IMR-90 (cell line): ENCODE measurements around the gene FUT2. TPM values are rescaled to one million over a fixed set of nuclear protein-coding genes. Genes with fewer than 3 reads are reported as not detected.

Experiments
- ATAC-seq: fragments of 200-7000 bp; cut with Tn5 transposase; 2 replicates; pipeline ENCODE4 v1.9.1; 2020; ENCODE audit warnings: low read depth, mild to moderate bottlenecking, moderate library complexity
- BruUV-seq: library from RNA; stranded (reverse); fragments of 400-500 nt; replicated peaks from 2 replicates; lab custom pipeline; 2021; lab: Mats Ljungman, UMichigan
- CTCF ChIA-PET: fragments of 300-600 bp; formaldehyde crosslinking; extraction: SDS; loops from one replicate; lab custom pipeline; 2021; ENCODE audit warnings: antibody characterized with exemption; lab: Yijun Ruan, JAX
- POLR2A ChIA-PET: fragments of 300-600 bp; sonication (Branson Sonifier 250); formaldehyde crosslinking; loops from one replicate; lab custom pipeline; 2022; ENCODE audit warnings: antibody characterized with exemption; ENCODE audit not compliant: unreplicated experiment; lab: Charles Lee
- DNase-seq: peaks from one replicate; pipeline ENCODE4 v3.0.0; 2013
- H2AFZ ChIP-seq: replicated peaks from 2 replicates; pipeline ENCODE3; 2013; ENCODE audit warnings: low read length, mild to moderate bottlenecking; ENCODE audit not compliant: poor library complexity
- H2AK5ac ChIP-seq: 2 replicates; pipeline ENCODE4 v1.6.1; 2013; ENCODE audit warnings: low read depth, low read length, inconsistent platforms
- H2AK9ac ChIP-seq: replicated peaks from 2 replicates; pipeline ENCODE3; 2013; ENCODE audit warnings: mild to moderate bottlenecking, low read depth, low read length, moderate library complexity; ENCODE audit not compliant: poor library complexity
- H2BK120ac ChIP-seq: 2 replicates; pipeline ENCODE4 v1.6.1; 2013; ENCODE audit warnings: low read depth, low read length, inconsistent platforms
- H2BK15ac ChIP-seq: 3 replicates; pipeline ENCODE4 v1.6.1; 2013; ENCODE audit warnings: low read depth, low read length, inconsistent platforms
- H2BK20ac ChIP-seq: 2 replicates; pipeline ENCODE4 v1.6.1; 2013; ENCODE audit warnings: low read depth, mild to moderate bottlenecking, inconsistent platforms, low read length, moderate library complexity
- H2BK5ac ChIP-seq: 2 replicates; pipeline ENCODE4 v1.6.1; 2013; ENCODE audit warnings: mild to moderate bottlenecking, low read depth, low read length, inconsistent platforms; ENCODE audit not compliant: poor library complexity, severe bottlenecking
- H3K14ac ChIP-seq: replicated peaks from 2 replicates; pipeline ENCODE4 v1.6.1; 2013; ENCODE audit warnings: low read depth, low read length, inconsistent platforms
- H3K18ac ChIP-seq: 2 replicates; pipeline ENCODE4 v1.6.1; 2013; ENCODE audit warnings: low read depth, low read length, control low read depth
- H3K23ac ChIP-seq: 2 replicates; pipeline ENCODE4 v1.6.1; 2013; ENCODE audit warnings: low read depth, low read length, inconsistent platforms
- H3K27ac ChIP-seq: 2 replicates; pipeline ENCODE4 v1.5.1; 2013; ENCODE audit warnings: mild to moderate bottlenecking, control low read depth, low read length; ENCODE audit not compliant: insufficient read depth
- H3K27me3 ChIP-seq: 2 replicates; pipeline ENCODE4 v1.6.1; 2013; ENCODE audit warnings: low read length; ENCODE audit not compliant: control insufficient read depth, insufficient read depth
- H3K36me3 ChIP-seq: 2 replicates; pipeline ENCODE4 v1.6.1; 2013; ENCODE audit warnings: low read length, mixed read lengths; ENCODE audit not compliant: control insufficient read depth, insufficient read depth
- H3K4ac ChIP-seq: 2 replicates; pipeline ENCODE4 v1.6.1; 2013; ENCODE audit warnings: low read depth, low read length, inconsistent platforms
- H3K4me1 ChIP-seq: 2 replicates; pipeline ENCODE4 v1.6.1; 2013; ENCODE audit warnings: low read length, mixed read lengths; ENCODE audit not compliant: control insufficient read depth, insufficient read depth
- H3K4me2 ChIP-seq: 2 replicates; pipeline ENCODE4 v1.6.1; 2013; ENCODE audit warnings: low read depth, mild to moderate bottlenecking, control low read depth, low read length, moderate library complexity
- H3K4me3 ChIP-seq: 2 replicates; pipeline ENCODE4 v1.5.1; 2013; ENCODE audit warnings: low read depth, mild to moderate bottlenecking, control low read depth, low read length, moderate library complexity; ENCODE audit not compliant: insufficient read depth
- H3K56ac ChIP-seq: 2 replicates; pipeline ENCODE4 v1.6.1; 2013; ENCODE audit warnings: low read length, inconsistent platforms; ENCODE audit not compliant: insufficient read depth; ENCODE audit errors: extremely low read depth
- H3K79me1 ChIP-seq, 2 experiments: 2 replicates each; pipeline ENCODE4 v1.6.1; 2013; ENCODE audit warnings: low read length in 2 of 2, inconsistent platforms in 1 of 2, low read depth in 1 of 2
- H3K9ac ChIP-seq: 2 replicates; pipeline ENCODE4 v1.6.1; 2013; ENCODE audit warnings: low read depth, low read length, control low read depth
- H3K9me1 ChIP-seq: 2 replicates; pipeline ENCODE4 v1.6.1; 2013; ENCODE audit warnings: low read length, inconsistent platforms; ENCODE audit not compliant: insufficient read depth
- H3K9me3 ChIP-seq: 2 replicates; pipeline ENCODE4 v1.6.1; 2013; ENCODE audit warnings: low read length; ENCODE audit not compliant: control insufficient read depth, insufficient read depth
- H4K20me1 ChIP-seq: 2 replicates; pipeline ENCODE4 v1.6.1; 2013; ENCODE audit warnings: low read length, inconsistent platforms; ENCODE audit not compliant: insufficient read depth
- H4K5ac ChIP-seq: 2 replicates; pipeline ENCODE4 v1.6.1; 2013; ENCODE audit warnings: mild to moderate bottlenecking, low read depth, low read length, control low read depth
- H4K8ac ChIP-seq, 2 experiments: 2 replicates each; pipeline ENCODE4 v1.6.1; 2013; ENCODE audit warnings: low read depth in 2 of 2, low read length in 2 of 2, control low read depth in 1 of 2, inconsistent platforms in 1 of 2
- H4K91ac ChIP-seq: 2 replicates; pipeline ENCODE4 v1.6.1; 2013; ENCODE audit warnings: low read depth, low read length, inconsistent platforms; ENCODE audit not compliant: insufficient read depth
- MAFK ChIP-seq: IDR thresholded peaks from 2 replicates; pipeline ENCODE4 v1.6.1; 2012; ENCODE audit warnings: low read depth, low read length, improper control_type of control experiment
- RFX5 ChIP-seq: IDR thresholded peaks from 2 replicates; pipeline ENCODE4 v1.8.0; 2012; ENCODE audit warnings: low read depth, mild to moderate bottlenecking, low read length, moderate library complexity
- WGBS, 2 experiments: methylation state at CpG; one replicate each; pipeline versions ENCODE4 v1.1.5 to v1.1.7; 2013; ENCODE audit warnings: missing lambda C conversion rate in 2 of 2; ENCODE audit not compliant: insufficient read length in 1 of 2; ENCODE audit errors: extremely low coverage in 2 of 2; 5-methylcytosine and 5-hydroxymethylcytosine counted together
- dilution Hi-C: fragments of 300-500 bp; cut with HindIII; formaldehyde crosslinking; loops from one replicate; pipeline ENCODE4 v1.14.3; 2018; ENCODE audit warnings: low sequenced_read_pairs; ENCODE audit not compliant: unreplicated experiment
- in situ Hi-C: fragments of 300-500 bp; cut with MboI; formaldehyde crosslinking; loops from 3 replicates; pipeline ENCODE4 v1.14.3; 2019; ENCODE audit warnings: low sequenced_read_pairs, inconsistent platforms, mixed read lengths
- intact Hi-C: fragments of 100-400 bp; cut with micrococcal nuclease; formaldehyde crosslinking; loops from 2 replicates; pipeline ENCODE4 v1.10.0; 2022
- polyA plus RNA-seq, 3 experiments: library from polyadenylated mRNA; depleted of rRNA; stranded (reverse); fragments of >200 nt; gene quantifications; 2 replicates each; pipeline ENCODE4 v1.2.3, GENCODE V29; 2012; ENCODE audit warnings: low replicate concordance in 1 of 3
- total RNA-seq: library from RNA; depleted of rRNA; stranded (reverse); fragments of >200 nt; gene quantifications from 2 replicates; pipeline ENCODE4 v1.2.3, GENCODE V29; 2012

The FUT2 gene
- total and polyA plus RNA-seq, 2 of the 4 experiments (the other 2 are of a cell fraction), result not detected

- H3K9me3 ChIP-seq, result no peaks in the 10 kb centered on the region
- H2AK9ac ChIP-seq, result peak overlapping the region; percentile 86
- peak overlapping the region; percentile 93 for H2AFZ ChIP-seq
- H3K36me3 ChIP-seq, result no peaks in the 10 kb centered on the region
- H3K4me2 ChIP-seq, result no peak overlapping the region; the same call in 1 of the 2 replicates
- H3K9me1 ChIP-seq, result peaks cover 5% of the 10 kb centered on the region
- no peak overlapping the region for H3K4me3 ChIP-seq
- peak; percentile 69 for TF ChIP-seq MAFK
- no peak for TF ChIP-seq RFX5
- H3K18ac ChIP-seq, result peak overlapping the region; percentile 80; the same call in 1 of the 2 replicates
- CTCF ChIA-PET, result no interaction called here
- H3K14ac ChIP-seq, result peak overlapping the region; percentile 97
- H4K8ac ChIP-seq, result peak overlapping the region; percentile 91 to 100
- intact Hi-C loops (no loop called here), in situ Hi-C loops (no loop called here), dilution Hi-C loops (no loop called here)
- DNase-seq, result peak; percentile 93
- peaks cover 4% of the 10 kb centered on the region; the same call in 1 of the 2 replicates for H3K4me1 ChIP-seq
- peak overlapping the region; percentile 7; the same call in 1 of the 2 replicates for H3K9ac ChIP-seq
- peak overlapping the region; percentile 89 for H4K91ac ChIP-seq
- H3K27ac ChIP-seq, result peak overlapping the region; percentile 44
- BruUV-seq, result no TSS peak
- H3K23ac ChIP-seq, result peak overlapping the region; percentile 90; the same call in 1 of the 2 replicates
- peak overlapping the region; percentile 1 for H3K56ac ChIP-seq
- WGBS, 2 experiments, result 17% methylated on average over 2 of the region's 11 CpGs; no CpG with 5 or more reads in 1 of the 2 experiments
- H4K5ac ChIP-seq, result peak overlapping the region; percentile 96
- H2BK15ac ChIP-seq, result peak overlapping the region; percentile 82; the same call in 2 of the 3 replicates
- no peaks in the 10 kb centered on the region for H4K20me1 ChIP-seq
- peak overlapping the region; percentile 95 for H2AK5ac ChIP-seq
- POLR2A ChIA-PET, result interaction anchor here (0.6 kb wide), 2 partner anchors 9 to 279 kb away, joined by 3 to 4 read pairs; no protein-coding TSS in a partner anchor
- peak overlapping the region; percentile 98 for H3K4ac ChIP-seq
- peak overlapping the region; percentile 82 for H2BK120ac ChIP-seq
- no peaks in the 10 kb centered on the region; the same call in 1 of the 2 replicates for H3K27me3 ChIP-seq
- H2BK5ac ChIP-seq, result peak overlapping the region; percentile 95
- ATAC-seq, result peak; percentile 28
- no peaks in the 10 kb centered on the region for H3K79me1 ChIP-seq
- H2BK20ac ChIP-seq, result peak overlapping the region; percentile 75
Observed at GRCh38 chr19:48724796-48725753, 29.3 kb downstream of the FUT2 start.
